Raji (cell line): ENCODE data around the gene SLC44A2.

Source experiments
- POLR2A ChIP-seq: IDR thresholded peaks from 2 replicates; pipeline ENCODE4 v1.6.1; 2011; ENCODE audit warnings: low read depth, low read length, control low read depth; ENCODE audit not compliant: insufficient read depth

Gene SLC44A2

GRCh38 chr19:10661946-10662345 is 36.6 kb downstream of the SLC44A2 start:
- TF ChIP-seq POLR2A: no peak

GRCh38 chr19:10662384-10663251 is 37.3 kb downstream of the SLC44A2 start:
- no peak for TF ChIP-seq POLR2A

GRCh38 chr19:10667867-10668266 is 42.5 kb downstream of the SLC44A2 start:
- TF ChIP-seq POLR2A: no peak

GRCh38 chr19:10669246-10669645 is 43.9 kb downstream of the SLC44A2 start:
- no peak for TF ChIP-seq POLR2A

- no peak for TF ChIP-seq POLR2A
Observed at GRCh38 chr19:10670182-10670581, 44.8 kb downstream of the SLC44A2 start.

GRCh38 chr19:10670876-10671804 is 45.8 kb downstream of the SLC44A2 start:
- TF ChIP-seq POLR2A: no peak

GRCh38 chr19:10677751-10678150 is 52.4 kb downstream of the SLC44A2 start:
- no peak for TF ChIP-seq POLR2A

- no peak for TF ChIP-seq POLR2A
Observed at GRCh38 chr19:10678813-10679212, 53.5 kb downstream of the SLC44A2 start.

GRCh38 chr19:10679743-10680142 is 54.4 kb downstream of the SLC44A2 start:
- no peak for TF ChIP-seq POLR2A

GRCh38 chr19:10680545-10681135 is 55.3 kb downstream of the SLC44A2 start:
- no peak for TF ChIP-seq POLR2A

GRCh38 chr19:10681658-10682057 is 56.3 kb downstream of the SLC44A2 start:
- no peak for TF ChIP-seq POLR2A

GRCh38 chr19:10682397-10683063 is 57.2 kb downstream of the SLC44A2 start:
- TF ChIP-seq POLR2A: no peak

- TF ChIP-seq POLR2A: no peak
Observed at GRCh38 chr19:10683064-10683426, 57.7 kb downstream of the SLC44A2 start.

GRCh38 chr19:10683582-10683981 is 58.2 kb downstream of the SLC44A2 start:
- TF ChIP-seq POLR2A: no peak

- no peak for TF ChIP-seq POLR2A
Observed at GRCh38 chr19:10685210-10685609, 59.9 kb downstream of the SLC44A2 start.
